Retinal pigment epithelial cell (primary cell): ENCODE data around the gene GOSR1.
"Not testable (repeated sequence)": the region's sequence is repeated elsewhere in the genome, so short reads cannot be mapped to it uniquely, and the experiment has no call there.

Experiments
- DNase-seq: peaks from one replicate; pipeline ENCODE4 v3.0.0-alpha.2; 2010; ENCODE audit warnings: low read depth
- H3K4me3 ChIP-seq: 2 replicates; pipeline ENCODE4 v1.5.1; 2011; ENCODE audit warnings: mild to moderate bottlenecking, low read length, control low read depth, moderate library complexity
- CTCF ChIP-seq: conservative IDR thresholded peaks from 2 replicates; pipeline ENCODE4 v1.5.1; 2011; ENCODE audit warnings: low read depth, low read length, control low read depth, inconsistent platforms

Gene GOSR1

GRCh38 chr17:30545024-30545423, 67.8 kb downstream of the GOSR1 start:
- TF ChIP-seq CTCF, result no peak
- no peak overlapping the region for H3K4me3 ChIP-seq
- DNase-seq, result no peak

GRCh38 chr17:30547778-30548573, 70.8 kb downstream of the GOSR1 start:
- H3K4me3 ChIP-seq, result no peak overlapping the region
- no peak for DNase-seq
- no peak for TF ChIP-seq CTCF

GRCh38 chr17:30549181-30549580, 72.0 kb downstream of the GOSR1 start:
- not testable (repeated sequence) for DNase-seq, H3K4me3 ChIP-seq

DNA sequence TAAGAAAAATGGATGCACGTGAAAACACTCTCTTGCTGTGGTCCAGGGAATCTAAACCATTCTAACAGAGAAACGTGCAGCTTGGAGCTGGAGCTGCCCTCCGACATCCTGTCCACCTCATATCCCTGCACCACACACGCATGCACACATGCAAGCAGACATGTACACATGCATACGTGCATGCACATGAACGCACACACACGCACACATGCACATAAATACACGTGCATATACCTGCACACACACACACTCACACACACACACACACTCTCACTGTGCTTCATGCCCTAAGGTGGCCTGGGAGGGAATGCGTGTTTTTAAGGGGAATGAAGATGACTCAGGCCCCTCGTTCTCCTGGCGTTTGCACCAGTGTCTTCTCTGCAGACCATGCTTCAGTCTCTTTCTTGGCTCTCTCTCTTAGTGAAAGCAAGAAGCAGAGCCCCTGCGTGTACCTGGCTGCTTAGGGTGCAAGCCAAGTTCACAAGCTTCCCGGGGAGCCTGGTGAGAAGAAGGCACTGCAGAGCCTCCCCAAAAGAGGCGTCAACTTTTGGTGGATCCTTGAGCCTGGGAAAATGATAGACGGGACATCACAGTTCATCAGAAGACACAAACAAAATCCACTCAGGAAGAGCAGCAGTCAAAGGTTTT, 72.8 kb downstream of the GOSR1 start:
- H3K4me3 ChIP-seq, result no peak overlapping the region
- DNase-seq, result no peak
- no peak for TF ChIP-seq CTCF

- TF ChIP-seq CTCF, result no peak
- no peak for DNase-seq
- no peak overlapping the region for H3K4me3 ChIP-seq
Observed at GRCh38 chr17:30550512-30551273, 73.5 kb downstream of the GOSR1 start.

DNA sequence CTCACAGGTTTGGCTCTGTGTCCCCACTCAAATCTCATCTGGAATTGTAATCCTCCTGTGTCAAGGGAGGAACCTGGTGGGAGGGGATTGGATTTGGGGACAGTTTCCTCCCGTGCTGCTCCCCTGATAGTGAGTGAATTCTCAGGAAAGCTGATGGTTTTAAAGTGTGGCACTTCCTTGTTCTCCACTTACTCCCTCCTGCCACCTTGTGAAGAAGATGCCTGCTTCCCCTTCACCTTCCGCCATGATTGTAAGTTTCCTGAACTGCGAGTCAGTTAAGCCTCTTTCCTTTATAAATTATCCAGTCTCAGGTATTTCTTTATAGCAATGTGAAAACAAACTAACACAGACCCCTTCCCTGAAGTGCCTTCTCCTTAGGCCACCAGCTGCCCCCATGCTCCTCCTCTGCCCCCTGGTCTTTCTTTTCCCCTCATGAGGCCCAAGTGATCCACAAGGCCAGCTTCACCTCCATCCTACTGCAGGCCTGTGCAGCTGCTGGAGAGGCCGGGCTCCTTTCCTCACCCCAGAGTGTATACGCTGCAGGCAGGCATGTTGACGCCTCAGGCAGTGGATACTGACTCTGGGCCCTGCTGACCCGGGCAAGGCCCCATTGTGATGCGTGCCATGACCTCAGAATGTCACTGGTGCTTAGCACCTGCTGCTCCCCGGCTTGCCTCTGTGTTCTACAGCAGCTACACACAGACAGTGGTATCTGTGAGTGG, 74.2 kb downstream of the GOSR1 start:
- not testable (repeated sequence) for H3K4me3 ChIP-seq, DNase-seq

- no peak for DNase-seq
- H3K4me3 ChIP-seq, result no peak overlapping the region
- no peak for TF ChIP-seq CTCF
Observed at GRCh38 chr17:30551996-30552339, 74.8 kb downstream of the GOSR1 start.
